Measurements from ENCODE around the gene NKX1-1.

NKX1-1 gene

GRCh38 chr4:1356181-1356998 is 49.9 kb downstream of the NKX1-1 start:
- peak; percentile 43 for DNase-seq

- DNase-seq, result no peak
These were observed 50.9 kb downstream of the NKX1-1 start for GRCh38 chr4:1355378-1355777.

DNA sequence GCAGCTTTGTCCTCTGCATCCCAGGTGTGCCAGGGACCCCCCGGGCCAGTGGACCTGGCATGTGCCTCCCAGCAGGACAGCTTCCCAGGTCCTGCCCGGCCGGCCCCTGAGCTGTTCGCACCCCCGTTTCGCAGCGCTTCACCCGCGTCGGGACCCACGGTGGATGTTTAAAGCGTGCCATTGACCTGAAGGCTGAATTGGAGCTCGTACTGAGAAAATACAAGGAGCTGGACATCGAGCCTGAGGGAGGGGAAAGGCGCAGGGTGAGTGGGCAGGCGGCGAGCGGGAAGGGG is 51.3 kb downstream of the NKX1-1 start:
- no peak for DNase-seq

- no peak for DNase-seq
These were observed 51.9 kb downstream of the NKX1-1 start for GRCh38 chr4:1354136-1354982.

DNA sequence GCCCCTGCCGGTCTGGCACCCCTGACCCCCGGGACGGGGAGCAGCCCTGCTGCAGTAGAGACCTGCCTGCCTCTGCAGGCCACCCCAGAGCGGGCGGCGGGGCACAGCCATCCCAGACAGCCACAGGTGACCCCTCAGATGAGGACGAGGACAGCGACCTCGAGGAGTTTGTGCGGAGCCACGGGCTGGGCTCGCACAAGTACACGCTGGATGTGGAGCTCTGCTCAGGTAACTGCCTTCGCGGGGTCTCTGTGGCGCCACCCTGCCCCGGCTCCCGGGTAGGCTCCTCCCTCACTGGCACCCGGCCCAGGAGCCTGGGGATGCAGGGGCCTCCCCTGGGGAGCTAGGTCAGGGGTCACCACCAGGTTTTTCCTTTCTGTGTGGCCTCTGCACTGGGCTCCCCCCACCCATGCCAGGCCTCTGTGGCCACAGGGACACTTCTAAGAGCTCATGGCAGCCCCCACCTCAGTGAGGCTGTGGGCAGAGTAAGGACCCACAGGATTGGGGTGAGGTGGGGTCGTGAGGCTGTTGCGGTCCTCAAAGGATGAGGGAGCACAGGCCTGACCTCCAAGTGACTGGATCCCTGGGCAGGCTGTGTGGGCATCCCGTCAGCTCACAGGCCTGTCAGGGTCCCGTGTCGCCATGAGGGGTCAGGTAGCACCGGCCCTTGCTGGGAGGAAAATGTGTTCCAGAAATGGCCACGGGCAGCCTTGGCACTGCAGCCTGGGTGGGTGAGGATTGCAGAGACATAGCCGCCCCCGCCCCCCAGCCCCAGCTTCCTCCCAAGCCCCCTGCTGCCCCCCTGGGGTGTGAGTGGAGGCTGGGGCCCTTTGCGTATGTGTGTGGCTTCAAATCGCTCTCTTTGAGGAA is 52.8 kb downstream of the NKX1-1 start:
- no peak for DNase-seq
